Liver (tissue), 3 donors: ENCODE results near the gene UBTD1.

ENCODE experiments used
- ATF3 ChIP-seq: IDR thresholded peaks from 2 replicates; pipeline ENCODE4 v1.6.1; 2016; ENCODE audit warnings: antibody characterized with exemption
- EGR1 ChIP-seq, 2 donors: IDR thresholded peaks; 2 replicates each; pipeline ENCODE4 v1.6.1; 2016 to 2018; ENCODE audit warnings: antibody characterized with exemption in 2 of 2, low read depth in 2 of 2
- FOXA1 ChIP-seq: IDR thresholded peaks from 2 replicates; pipeline ENCODE4 v1.6.1; 2016; ENCODE audit warnings: antibody characterized with exemption
- GABPA ChIP-seq, 2 donors: IDR thresholded peaks in 1 of 2; conservative IDR thresholded peaks in 1 of 2; 2 replicates each; pipeline ENCODE4 v1.6.1; 2016; ENCODE audit warnings: antibody characterized with exemption in 2 of 2, mild to moderate bottlenecking in 1 of 2, moderate library complexity in 1 of 2
- HNF4A ChIP-seq, 2 donors: conservative IDR thresholded peaks; 2 replicates each; pipeline ENCODE4 v1.6.1; 2016; ENCODE audit warnings: antibody characterized with exemption in 2 of 2, mild to moderate bottlenecking in 2 of 2
- JUND ChIP-seq, 2 donors: IDR thresholded peaks; 2 replicates each; pipeline ENCODE4 v1.6.1; 2016; ENCODE audit warnings: antibody characterized with exemption in 2 of 2
- RAD21 ChIP-seq, 2 donors: IDR thresholded peaks; 2 replicates each; pipeline ENCODE4 v1.6.1; 2016; ENCODE audit warnings: antibody characterized with exemption in 2 of 2, mild to moderate bottlenecking in 2 of 2
- SP1 ChIP-seq: IDR thresholded peaks from 2 replicates; pipeline ENCODE4 v1.6.1; 2018; ENCODE audit warnings: antibody characterized with exemption, mild to moderate bottlenecking
- TF ChIP-seq, protein P1 (sequence below): fragments of 150-350 bp; IDR thresholded peaks from 2 replicates; pipeline ENCODE4 v1.5.1; 2017; ENCODE audit warnings: improper control_type of control experiment, low read depth, low read length; ENCODE audit not compliant: missing input control
- TF ChIP-seq, protein P2 (sequence below): IDR thresholded peaks from 2 replicates; pipeline ENCODE4 v1.6.1; 2016; ENCODE audit warnings: antibody characterized with exemption
- TF ChIP-seq, protein P3 (sequence below): IDR thresholded peaks from 2 replicates; pipeline ENCODE4 v1.6.1; 2016; ENCODE audit warnings: antibody characterized with exemption, mild to moderate bottlenecking
- donor health status: healthy.
- donor health status: healthy.

GRCh38 chr10:97459933-97460332 lies 38.8 kb upstream of the UBTD1 start:
- TF ChIP-seq, protein P1, sequence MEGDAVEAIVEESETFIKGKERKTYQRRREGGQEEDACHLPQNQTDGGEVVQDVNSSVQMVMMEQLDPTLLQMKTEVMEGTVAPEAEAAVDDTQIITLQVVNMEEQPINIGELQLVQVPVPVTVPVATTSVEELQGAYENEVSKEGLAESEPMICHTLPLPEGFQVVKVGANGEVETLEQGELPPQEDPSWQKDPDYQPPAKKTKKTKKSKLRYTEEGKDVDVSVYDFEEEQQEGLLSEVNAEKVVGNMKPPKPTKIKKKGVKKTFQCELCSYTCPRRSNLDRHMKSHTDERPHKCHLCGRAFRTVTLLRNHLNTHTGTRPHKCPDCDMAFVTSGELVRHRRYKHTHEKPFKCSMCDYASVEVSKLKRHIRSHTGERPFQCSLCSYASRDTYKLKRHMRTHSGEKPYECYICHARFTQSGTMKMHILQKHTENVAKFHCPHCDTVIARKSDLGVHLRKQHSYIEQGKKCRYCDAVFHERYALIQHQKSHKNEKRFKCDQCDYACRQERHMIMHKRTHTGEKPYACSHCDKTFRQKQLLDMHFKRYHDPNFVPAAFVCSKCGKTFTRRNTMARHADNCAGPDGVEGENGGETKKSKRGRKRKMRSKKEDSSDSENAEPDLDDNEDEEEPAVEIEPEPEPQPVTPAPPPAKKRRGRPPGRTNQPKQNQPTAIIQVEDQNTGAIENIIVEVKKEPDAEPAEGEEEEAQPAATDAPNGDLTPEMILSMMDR, result no peak
- TF ChIP-seq, protein P2, sequence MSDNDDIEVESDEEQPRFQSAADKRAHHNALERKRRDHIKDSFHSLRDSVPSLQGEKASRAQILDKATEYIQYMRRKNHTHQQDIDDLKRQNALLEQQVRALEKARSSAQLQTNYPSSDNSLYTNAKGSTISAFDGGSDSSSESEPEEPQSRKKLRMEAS, result no peak
- TF ChIP-seq GABPA (IDR thresholded peaks at IDR 0.05 in 1 of 2, conservative IDR thresholded peaks at IDR 0.05 in 1 of 2) (no peak), EGR1 (IDR thresholded peaks at IDR 0.05; ENCODE audit: low read depth in 2 of 2) (no peak), SP1 (no peak), RAD21 (IDR thresholded peaks at IDR 0.05) (no peak), FOXA1 (no peak), HNF4A (conservative IDR thresholded peaks at IDR 0.05) (no peak), JUND (IDR thresholded peaks at IDR 0.05) (no peak), ATF3 (no peak)
- TF ChIP-seq, protein P3, sequence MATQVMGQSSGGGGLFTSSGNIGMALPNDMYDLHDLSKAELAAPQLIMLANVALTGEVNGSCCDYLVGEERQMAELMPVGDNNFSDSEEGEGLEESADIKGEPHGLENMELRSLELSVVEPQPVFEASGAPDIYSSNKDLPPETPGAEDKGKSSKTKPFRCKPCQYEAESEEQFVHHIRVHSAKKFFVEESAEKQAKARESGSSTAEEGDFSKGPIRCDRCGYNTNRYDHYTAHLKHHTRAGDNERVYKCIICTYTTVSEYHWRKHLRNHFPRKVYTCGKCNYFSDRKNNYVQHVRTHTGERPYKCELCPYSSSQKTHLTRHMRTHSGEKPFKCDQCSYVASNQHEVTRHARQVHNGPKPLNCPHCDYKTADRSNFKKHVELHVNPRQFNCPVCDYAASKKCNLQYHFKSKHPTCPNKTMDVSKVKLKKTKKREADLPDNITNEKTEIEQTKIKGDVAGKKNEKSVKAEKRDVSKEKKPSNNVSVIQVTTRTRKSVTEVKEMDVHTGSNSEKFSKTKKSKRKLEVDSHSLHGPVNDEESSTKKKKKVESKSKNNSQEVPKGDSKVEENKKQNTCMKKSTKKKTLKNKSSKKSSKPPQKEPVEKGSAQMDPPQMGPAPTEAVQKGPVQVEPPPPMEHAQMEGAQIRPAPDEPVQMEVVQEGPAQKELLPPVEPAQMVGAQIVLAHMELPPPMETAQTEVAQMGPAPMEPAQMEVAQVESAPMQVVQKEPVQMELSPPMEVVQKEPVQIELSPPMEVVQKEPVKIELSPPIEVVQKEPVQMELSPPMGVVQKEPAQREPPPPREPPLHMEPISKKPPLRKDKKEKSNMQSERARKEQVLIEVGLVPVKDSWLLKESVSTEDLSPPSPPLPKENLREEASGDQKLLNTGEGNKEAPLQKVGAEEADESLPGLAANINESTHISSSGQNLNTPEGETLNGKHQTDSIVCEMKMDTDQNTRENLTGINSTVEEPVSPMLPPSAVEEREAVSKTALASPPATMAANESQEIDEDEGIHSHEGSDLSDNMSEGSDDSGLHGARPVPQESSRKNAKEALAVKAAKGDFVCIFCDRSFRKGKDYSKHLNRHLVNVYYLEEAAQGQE, result no peak
